ENCODE data around the gene AIPL1. TPM values are rescaled to one million over a fixed set of nuclear protein-coding genes. Genes with fewer than 3 reads are reported as not detected.
A peak's percentile ranks its signal among the peaks of the same experiment; 100 is the strongest.

AIPL1 gene
- total and polyA plus RNA-seq, 2 of the 13 experiments (the other 11 are each of a cell fraction or from before 2014, with no cell fraction given): not detected

DNA sequence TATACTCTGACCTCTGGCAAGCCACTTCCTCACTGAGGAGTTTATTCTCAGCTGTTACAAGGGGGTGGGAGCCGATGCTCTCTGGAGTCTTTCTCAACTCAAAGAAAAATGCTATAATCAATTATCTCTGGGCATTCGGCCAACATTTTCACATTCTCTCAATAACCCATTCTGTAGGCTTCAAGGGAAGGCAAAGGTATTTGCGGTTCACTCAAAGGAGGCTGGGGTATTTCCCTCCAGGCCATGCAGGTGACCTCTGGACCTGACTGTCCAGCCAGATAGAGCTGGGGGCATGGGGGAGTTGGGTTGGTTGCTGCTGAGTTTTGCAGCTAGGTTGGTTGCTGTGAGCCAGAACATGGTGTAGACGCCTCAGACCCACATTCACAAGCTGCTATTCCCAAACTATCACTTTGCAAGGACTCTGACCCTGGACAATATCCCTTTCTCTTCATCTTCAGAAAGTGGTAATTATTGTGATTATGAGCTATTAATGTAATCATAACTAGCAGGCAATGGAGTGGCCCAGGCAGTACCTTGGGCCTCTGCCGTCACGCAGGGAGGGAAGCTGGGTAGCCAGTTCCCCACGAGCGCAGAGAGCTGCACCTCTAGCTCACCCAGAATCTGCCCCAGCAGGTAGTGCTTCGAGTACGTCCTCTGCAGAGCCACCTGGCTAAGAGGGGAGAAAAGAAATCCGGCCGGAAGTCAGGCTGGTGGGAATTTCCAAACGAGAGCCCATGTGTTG, 42.1 kb downstream of the AIPL1 start (continued):
- TF ChIP-seq, protein P1, sequence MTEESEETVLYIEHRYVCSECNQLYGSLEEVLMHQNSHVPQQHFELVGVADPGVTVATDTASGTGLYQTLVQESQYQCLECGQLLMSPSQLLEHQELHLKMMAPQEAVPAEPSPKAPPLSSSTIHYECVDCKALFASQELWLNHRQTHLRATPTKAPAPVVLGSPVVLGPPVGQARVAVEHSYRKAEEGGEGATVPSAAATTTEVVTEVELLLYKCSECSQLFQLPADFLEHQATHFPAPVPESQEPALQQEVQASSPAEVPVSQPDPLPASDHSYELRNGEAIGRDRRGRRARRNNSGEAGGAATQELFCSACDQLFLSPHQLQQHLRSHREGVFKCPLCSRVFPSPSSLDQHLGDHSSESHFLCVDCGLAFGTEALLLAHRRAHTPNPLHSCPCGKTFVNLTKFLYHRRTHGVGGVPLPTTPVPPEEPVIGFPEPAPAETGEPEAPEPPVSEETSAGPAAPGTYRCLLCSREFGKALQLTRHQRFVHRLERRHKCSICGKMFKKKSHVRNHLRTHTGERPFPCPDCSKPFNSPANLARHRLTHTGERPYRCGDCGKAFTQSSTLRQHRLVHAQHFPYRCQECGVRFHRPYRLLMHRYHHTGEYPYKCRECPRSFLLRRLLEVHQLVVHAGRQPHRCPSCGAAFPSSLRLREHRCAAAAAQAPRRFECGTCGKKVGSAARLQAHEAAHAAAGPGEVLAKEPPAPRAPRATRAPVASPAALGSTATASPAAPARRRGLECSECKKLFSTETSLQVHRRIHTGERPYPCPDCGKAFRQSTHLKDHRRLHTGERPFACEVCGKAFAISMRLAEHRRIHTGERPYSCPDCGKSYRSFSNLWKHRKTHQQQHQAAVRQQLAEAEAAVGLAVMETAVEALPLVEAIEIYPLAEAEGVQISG (CRISPR knock-in tag; IDR thresholded peaks at IDR 0.05): peak; percentile 50; the same call in 1 of the 2 replicates
- TF ChIP-seq FOXA3 (CRISPR knock-in tag; IDR thresholded peaks at IDR 0.05): peak; percentile 44; the same call in 1 of the 2 replicates
- peak; percentile 77 for TF ChIP-seq TFAP4 (IDR thresholded peaks at IDR 0.05; ENCODE audit: borderline replicate concordance, low read depth)
- no peak for TF ChIP-seq ZNF350 (CRISPR knock-in tag; IDR thresholded peaks at IDR 0.05; ENCODE audit: borderline replicate concordance, low read depth)
- TF ChIP-seq, protein P2, sequence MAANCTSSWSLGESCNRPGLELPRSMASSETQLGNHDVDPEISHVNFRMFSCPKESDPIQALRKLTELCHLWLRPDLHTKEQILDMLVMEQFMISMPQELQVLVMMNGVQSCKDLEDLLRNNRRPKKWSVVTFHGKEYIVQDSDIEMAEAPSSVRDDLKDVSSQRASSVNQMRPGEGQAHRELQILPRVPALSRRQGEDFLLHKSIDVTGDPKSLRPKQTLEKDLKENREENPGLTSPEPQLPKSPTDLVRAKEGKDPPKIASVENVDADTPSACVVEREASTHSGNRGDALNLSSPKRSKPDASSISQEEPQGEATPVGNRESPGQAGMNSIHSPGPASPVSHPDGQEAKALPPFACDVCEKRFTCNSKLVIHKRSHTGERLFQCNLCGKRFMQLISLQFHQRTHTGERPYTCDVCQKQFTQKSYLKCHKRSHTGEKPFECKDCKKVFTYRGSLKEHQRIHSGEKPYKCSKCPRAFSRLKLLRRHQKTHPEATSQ (CRISPR knock-in tag; IDR thresholded peaks at IDR 0.05; ENCODE audit: borderline replicate concordance): no peak
- TF ChIP-seq, protein P3, sequence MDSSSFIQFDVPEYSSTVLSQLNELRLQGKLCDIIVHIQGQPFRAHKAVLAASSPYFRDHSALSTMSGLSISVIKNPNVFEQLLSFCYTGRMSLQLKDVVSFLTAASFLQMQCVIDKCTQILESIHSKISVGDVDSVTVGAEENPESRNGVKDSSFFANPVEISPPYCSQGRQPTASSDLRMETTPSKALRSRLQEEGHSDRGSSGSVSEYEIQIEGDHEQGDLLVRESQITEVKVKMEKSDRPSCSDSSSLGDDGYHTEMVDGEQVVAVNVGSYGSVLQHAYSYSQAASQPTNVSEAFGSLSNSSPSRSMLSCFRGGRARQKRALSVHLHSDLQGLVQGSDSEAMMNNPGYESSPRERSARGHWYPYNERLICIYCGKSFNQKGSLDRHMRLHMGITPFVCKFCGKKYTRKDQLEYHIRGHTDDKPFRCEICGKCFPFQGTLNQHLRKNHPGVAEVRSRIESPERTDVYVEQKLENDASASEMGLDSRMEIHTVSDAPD (CRISPR knock-in tag; IDR thresholded peaks at IDR 0.05): peak; percentile 47; the same call in 1 of the 2 replicates
- no peak for TF ChIP-seq SAFB2 (CRISPR knock-in tag; IDR thresholded peaks at IDR 0.05; ENCODE audit: borderline replicate concordance, low read depth)
- TF ChIP-seq KDM2A (CRISPR knock-in tag; IDR thresholded peaks at IDR 0.05; ENCODE audit: borderline replicate concordance, low read depth): 0 out of 2 replicates have a peak, but pooled peaks have one; percentile 24
- TF ChIP-seq MTF2 (CRISPR knock-in tag; IDR thresholded peaks at IDR 0.05; ENCODE audit: borderline replicate concordance): no peak
- TF ChIP-seq, protein P4, sequence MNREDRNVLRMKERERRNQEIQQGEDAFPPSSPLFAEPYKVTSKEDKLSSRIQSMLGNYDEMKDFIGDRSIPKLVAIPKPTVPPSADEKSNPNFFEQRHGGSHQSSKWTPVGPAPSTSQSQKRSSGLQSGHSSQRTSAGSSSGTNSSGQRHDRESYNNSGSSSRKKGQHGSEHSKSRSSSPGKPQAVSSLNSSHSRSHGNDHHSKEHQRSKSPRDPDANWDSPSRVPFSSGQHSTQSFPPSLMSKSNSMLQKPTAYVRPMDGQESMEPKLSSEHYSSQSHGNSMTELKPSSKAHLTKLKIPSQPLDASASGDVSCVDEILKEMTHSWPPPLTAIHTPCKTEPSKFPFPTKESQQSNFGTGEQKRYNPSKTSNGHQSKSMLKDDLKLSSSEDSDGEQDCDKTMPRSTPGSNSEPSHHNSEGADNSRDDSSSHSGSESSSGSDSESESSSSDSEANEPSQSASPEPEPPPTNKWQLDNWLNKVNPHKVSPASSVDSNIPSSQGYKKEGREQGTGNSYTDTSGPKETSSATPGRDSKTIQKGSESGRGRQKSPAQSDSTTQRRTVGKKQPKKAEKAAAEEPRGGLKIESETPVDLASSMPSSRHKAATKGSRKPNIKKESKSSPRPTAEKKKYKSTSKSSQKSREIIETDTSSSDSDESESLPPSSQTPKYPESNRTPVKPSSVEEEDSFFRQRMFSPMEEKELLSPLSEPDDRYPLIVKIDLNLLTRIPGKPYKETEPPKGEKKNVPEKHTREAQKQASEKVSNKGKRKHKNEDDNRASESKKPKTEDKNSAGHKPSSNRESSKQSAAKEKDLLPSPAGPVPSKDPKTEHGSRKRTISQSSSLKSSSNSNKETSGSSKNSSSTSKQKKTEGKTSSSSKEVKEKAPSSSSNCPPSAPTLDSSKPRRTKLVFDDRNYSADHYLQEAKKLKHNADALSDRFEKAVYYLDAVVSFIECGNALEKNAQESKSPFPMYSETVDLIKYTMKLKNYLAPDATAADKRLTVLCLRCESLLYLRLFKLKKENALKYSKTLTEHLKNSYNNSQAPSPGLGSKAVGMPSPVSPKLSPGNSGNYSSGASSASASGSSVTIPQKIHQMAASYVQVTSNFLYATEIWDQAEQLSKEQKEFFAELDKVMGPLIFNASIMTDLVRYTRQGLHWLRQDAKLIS (CRISPR knock-in tag; IDR thresholded peaks at IDR 0.05): no peak
- TF ChIP-seq CTCF (CRISPR knock-in tag; IDR thresholded peaks at IDR 0.05): no peak
- TF ChIP-seq SP140L (CRISPR knock-in tag; IDR thresholded peaks at IDR 0.05; ENCODE audit: borderline replicate concordance): no peak
- TF ChIP-seq ZNF260 (CRISPR knock-in tag; IDR thresholded peaks at IDR 0.05; ENCODE audit: borderline replicate concordance, low read depth): no peak
- no peak for TF ChIP-seq SKI (IDR thresholded peaks at IDR 0.05; ENCODE audit: partially characterized antibody)
- no peak for TF ChIP-seq MAFG (CRISPR knock-in tag; IDR thresholded peaks at IDR 0.05)
